ES-I3 (cell line): ENCODE results near the gene COL15A1.

Source experiments
- H3K36me3 ChIP-seq: 2 replicates; pipeline ENCODE4 v1.6.1; 2013; ENCODE audit warnings: mild to moderate bottlenecking, low read length, control low read depth, moderate library complexity; ENCODE audit not compliant: insufficient read depth
- H3K4me1 ChIP-seq: 2 replicates; pipeline ENCODE4 v1.6.1; 2013; ENCODE audit warnings: mild to moderate bottlenecking, control low read depth, low read length; ENCODE audit not compliant: insufficient read depth
- H3K9ac ChIP-seq: 2 replicates; pipeline ENCODE4 v1.6.1; 2013; ENCODE audit warnings: low read depth, mild to moderate bottlenecking, low read length, moderate library complexity
- H3K9me3 ChIP-seq: 2 replicates; pipeline ENCODE4 v1.6.1; 2013; ENCODE audit warnings: mild to moderate bottlenecking, low read length, moderate library complexity; ENCODE audit not compliant: control insufficient read depth, insufficient read depth

COL15A1 gene

GRCh38 chr9:98992885-98993569 is 49.3 kb downstream of the COL15A1 start:
- H3K9ac ChIP-seq, result no peak overlapping the region
- no peaks in the 10 kb centered on the region; the same call in 1 of the 2 replicates for H3K9me3 ChIP-seq
- no peaks in the 10 kb centered on the region for H3K36me3 ChIP-seq
- H3K4me1 ChIP-seq, result 0 out of 2 replicates have a peak, but pooled peaks cover 9% of the 10 kb centered on the region

GRCh38 chr9:98993570-98993945 is 49.9 kb downstream of the COL15A1 start:
- no peak overlapping the region for H3K9ac ChIP-seq
- H3K9me3 ChIP-seq, result no peaks in the 10 kb centered on the region; the same call in 1 of the 2 replicates

GRCh38 chr9:98994172-98995058 is 50.7 kb downstream of the COL15A1 start:
- H3K9ac ChIP-seq, result no peak overlapping the region
- no peaks in the 10 kb centered on the region; the same call in 1 of the 2 replicates for H3K9me3 ChIP-seq
- H3K4me1 ChIP-seq, result peaks cover 12% of the 10 kb centered on the region; the same call in 1 of the 2 replicates
- H3K36me3 ChIP-seq, result no peaks in the 10 kb centered on the region

More at GRCh38 chr9:98993570-98993945, 49.9 kb downstream of the COL15A1 start:
- Histone ChIP-seq H3K36me3 (no peaks in the 10 kb centered on the region), H3K4me1 (peaks cover 11% of the 10 kb centered on the region; the same call in 1 of the 2 replicates)

- Histone ChIP-seq H3K36me3 (no peaks in the 10 kb centered on the region), H3K9me3 (no peaks in the 10 kb centered on the region; the same call in 1 of the 2 replicates), H3K4me1 (peaks cover 5% of the 10 kb centered on the region; the same call in 1 of the 2 replicates), H3K9ac (no peak overlapping the region)
Measured at GRCh38 chr9:98995059-98995671, 51.5 kb downstream of the COL15A1 start.

- H3K9me3 ChIP-seq, result no peaks in the 10 kb centered on the region; the same call in 1 of the 2 replicates
Measured at GRCh38 chr9:98995971-98996504, 52.3 kb downstream of the COL15A1 start.

GRCh38 chr9:98997604-98998003 is 53.9 kb downstream of the COL15A1 start:
- no peaks in the 10 kb centered on the region; the same call in 1 of the 2 replicates for H3K9me3 ChIP-seq
- H3K4me1 ChIP-seq, result peaks cover 4% of the 10 kb centered on the region; the same call in 1 of the 2 replicates
- H3K9ac ChIP-seq, result no peak overlapping the region
- no peaks in the 10 kb centered on the region for H3K36me3 ChIP-seq

More at GRCh38 chr9:98995971-98996504, 52.3 kb downstream of the COL15A1 start:
- peaks cover 4% of the 10 kb centered on the region; the same call in 1 of the 2 replicates for H3K4me1 ChIP-seq
- H3K9ac ChIP-seq, result no peak overlapping the region
- no peaks in the 10 kb centered on the region for H3K36me3 ChIP-seq

GRCh38 chr9:98998441-98999151 is 54.9 kb downstream of the COL15A1 start:
- H3K9ac ChIP-seq, result peak overlapping the region; percentile 28; the same call in 1 of the 2 replicates
- no peaks in the 10 kb centered on the region for H3K36me3 ChIP-seq
- H3K4me1 ChIP-seq, result peaks cover 4% of the 10 kb centered on the region; the same call in 1 of the 2 replicates
- H3K9me3 ChIP-seq, result no peaks in the 10 kb centered on the region

- H3K4me1 ChIP-seq, result peaks cover 4% of the 10 kb centered on the region; the same call in 1 of the 2 replicates
- H3K36me3 ChIP-seq, result no peaks in the 10 kb centered on the region
- no peaks in the 10 kb centered on the region for H3K9me3 ChIP-seq
- no peak overlapping the region for H3K9ac ChIP-seq
Measured at GRCh38 chr9:98999152-98999525, 55.4 kb downstream of the COL15A1 start.

GRCh38 chr9:99000476-99001395 is 57.0 kb downstream of the COL15A1 start:
- peaks cover 4% of the 10 kb centered on the region; the same call in 1 of the 2 replicates for H3K4me1 ChIP-seq
- no peaks in the 10 kb centered on the region for H3K36me3 ChIP-seq
- no peaks in the 10 kb centered on the region for H3K9me3 ChIP-seq
- H3K9ac ChIP-seq, result no peak overlapping the region

GRCh38 chr9:99001892-99002291 is 58.2 kb downstream of the COL15A1 start:
- H3K9ac ChIP-seq, result no peak overlapping the region
- H3K9me3 ChIP-seq, result no peaks in the 10 kb centered on the region
- peaks cover 4% of the 10 kb centered on the region; the same call in 1 of the 2 replicates for H3K4me1 ChIP-seq
- no peaks in the 10 kb centered on the region for H3K36me3 ChIP-seq

- Histone ChIP-seq H3K4me1 (peaks cover 4% of the 10 kb centered on the region; the same call in 1 of the 2 replicates), H3K36me3 (no peaks in the 10 kb centered on the region), H3K9ac (no peak overlapping the region), H3K9me3 (peaks cover 5% of the 10 kb centered on the region; the same call in 1 of the 2 replicates)
Measured at GRCh38 chr9:99002706-99003105, 59.0 kb downstream of the COL15A1 start.

- peaks cover 4% of the 10 kb centered on the region; the same call in 1 of the 2 replicates for H3K4me1 ChIP-seq
- H3K9ac ChIP-seq, result no peak overlapping the region
- H3K9me3 ChIP-seq, result peaks cover 5% of the 10 kb centered on the region; the same call in 1 of the 2 replicates
- no peaks in the 10 kb centered on the region for H3K36me3 ChIP-seq
Measured at GRCh38 chr9:99003308-99003707, 59.6 kb downstream of the COL15A1 start.
